Dermis microvascular lymphatic vessel endothelial cell (primary cell): ENCODE data around the gene MIEF1. TPM values are rescaled to one million over a fixed set of nuclear protein-coding genes. Genes with fewer than 3 reads are reported as not detected.

Experiments
- DNase-seq, 2 donors: peaks; one replicate each; pipeline versions ENCODE4 v3.0.0 to v3.0.0-alpha.2; 2010; ENCODE audit warnings: low read depth in 2 of 2
- total RNA-seq: library from RNA; depleted of rRNA; stranded (reverse); fragments of >200 nt; gene quantifications from 2 replicates; pipeline ENCODE4 v1.2.1, GENCODE V29; 2014

MIEF1 gene
- total RNA-seq, 1 donor from 2014 or later: 11.8 TPM

DNA sequence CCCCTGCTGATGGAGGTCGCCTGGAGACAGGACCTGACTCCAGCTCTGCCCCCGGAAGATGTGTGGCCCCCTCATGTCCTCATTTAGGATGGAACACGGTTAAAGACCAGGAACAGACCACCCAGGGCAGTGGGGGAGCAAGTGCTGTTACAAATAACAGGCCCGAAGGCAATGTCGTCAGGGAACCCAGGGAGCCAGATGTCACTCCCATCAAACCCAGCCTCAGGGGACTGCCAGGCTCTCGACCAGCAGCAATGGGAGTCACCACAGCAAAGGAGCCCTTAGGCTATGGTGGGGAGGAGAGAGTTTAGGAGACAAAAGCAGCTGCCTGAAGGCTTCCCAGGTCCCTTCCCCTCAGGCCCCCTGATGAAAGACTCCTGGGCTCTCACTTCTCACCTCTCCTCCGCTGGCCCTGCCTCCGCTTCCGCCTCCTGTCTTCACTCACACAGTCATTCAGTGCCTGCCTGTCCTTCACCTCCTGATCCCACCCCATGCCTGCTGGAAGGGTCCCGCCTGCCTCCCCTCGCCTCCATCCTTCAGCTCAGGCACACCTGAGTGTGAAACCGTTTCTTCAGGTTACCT is 26.1 kb downstream of the MIEF1 start:
- DNase-seq: no peak

GRCh38 chr22:39528681-39529486 is 26.8 kb downstream of the MIEF1 start:
- DNase-seq: peak; percentile 90 to 94

DNA sequence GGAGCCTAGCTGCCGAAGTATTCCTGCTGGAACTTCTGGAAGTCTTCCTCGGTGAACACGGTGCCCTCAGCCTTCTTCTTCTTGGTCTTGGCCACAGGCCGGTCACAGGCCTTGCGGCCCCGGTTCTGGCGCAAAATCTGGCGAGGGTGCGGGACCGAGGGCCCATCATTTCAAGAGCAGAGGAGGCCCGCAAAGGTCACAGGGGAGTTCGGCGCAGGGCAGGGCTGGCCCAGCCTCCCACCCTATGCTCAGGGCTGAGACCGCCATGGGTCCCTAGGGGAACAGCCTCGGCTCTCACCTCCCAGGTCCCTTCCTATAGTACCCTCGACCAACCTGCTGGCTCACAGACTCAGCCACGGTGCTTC is 27.4 kb downstream of the MIEF1 start:
- no peak for DNase-seq

DNA sequence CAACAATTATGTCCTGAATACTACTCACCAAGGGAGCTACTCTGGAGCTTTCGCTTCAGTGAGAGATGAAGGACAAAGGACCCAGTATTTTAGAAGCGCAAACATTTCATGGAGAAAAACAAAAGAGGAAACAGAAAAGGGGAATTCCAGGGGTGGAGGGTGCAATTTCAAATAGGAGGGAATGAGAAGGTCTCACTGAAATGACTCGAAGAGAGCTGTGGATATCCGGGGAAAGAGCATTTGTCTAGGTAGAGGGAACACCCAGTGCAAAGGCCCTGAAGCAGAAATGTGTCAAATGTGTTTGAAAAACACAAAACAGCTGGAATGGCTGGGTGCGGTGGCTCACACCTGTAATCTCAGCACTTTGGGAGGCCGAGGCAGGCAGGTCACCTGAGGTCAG is 28.0 kb downstream of the MIEF1 start:
- no peak for DNase-seq

DNA sequence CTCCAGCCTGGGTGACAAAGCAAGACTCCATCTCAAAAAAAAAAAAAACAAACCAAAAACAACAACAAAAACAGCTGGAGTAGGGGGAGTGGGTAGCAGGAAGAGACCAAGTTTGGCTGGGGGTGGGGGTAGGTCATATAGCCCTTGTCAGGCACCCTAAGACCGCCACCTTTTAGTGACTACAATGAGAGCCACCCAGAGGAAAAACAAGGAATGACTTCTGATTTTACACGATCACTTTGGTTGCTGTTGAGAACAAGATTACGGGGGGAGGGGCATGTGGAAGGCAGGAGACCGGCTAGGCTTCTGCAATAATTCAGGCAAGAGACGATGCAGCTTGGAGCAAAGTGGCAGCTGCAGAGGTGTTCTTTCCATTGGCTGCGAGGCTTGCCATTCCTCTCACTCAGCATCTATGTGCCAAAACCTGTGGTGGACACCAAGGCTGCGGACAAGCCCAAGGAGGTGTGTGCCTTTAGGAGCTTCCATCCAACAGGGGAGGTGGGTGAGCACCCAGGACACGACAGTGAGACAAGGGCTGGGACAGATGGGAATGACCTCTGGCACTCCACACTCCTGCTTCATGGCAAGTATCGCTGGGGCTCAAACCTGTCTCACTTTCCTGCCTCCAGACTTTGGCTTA is 28.7 kb downstream of the MIEF1 start:
- DNase-seq: no peak

DNA sequence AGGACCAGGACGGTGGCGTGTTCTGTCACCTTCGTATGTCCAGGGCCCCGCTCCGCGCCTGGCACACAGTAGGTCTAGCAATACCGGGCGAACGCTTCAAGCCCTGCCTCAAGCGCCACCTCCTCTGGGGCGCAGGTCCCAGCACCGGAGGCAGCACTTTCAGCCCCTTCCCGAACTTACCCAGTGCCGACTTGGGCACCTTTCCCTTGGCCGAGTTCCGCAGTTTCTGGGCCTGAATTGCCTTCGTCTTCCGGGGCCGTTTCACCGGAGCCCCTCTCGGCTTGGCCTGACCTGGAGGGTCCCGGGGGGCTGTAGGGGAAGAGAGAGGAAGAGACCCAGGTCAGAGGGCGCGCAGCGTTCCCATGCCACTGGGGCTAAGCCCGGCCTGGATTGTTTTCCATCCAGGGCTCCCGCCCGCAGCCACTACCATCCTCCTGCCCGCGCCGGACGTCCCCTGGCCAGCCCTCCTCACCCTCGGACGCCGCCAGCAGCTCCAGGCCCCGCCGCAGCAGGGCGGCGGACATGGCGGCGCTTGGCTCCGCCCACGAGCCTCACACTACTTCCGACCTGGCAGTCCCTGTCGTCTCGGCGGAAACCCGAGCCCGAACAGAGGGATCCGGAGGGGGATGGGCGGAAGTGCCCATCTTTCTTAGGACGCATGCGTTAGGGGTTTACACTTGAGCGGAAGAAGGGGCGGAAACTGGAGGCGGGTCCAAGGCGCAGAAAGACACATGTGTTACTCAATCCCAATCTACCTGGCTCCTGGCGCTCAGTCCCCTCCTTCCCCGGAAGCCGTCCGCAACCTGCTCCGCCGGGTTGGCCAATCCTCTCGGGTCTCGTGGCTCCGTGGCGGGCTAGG is 30.4 kb downstream of the MIEF1 start, which contains the start of gene RPS19BP1:
RPS19BP1 (minus strand) TSS at position 534 of the 859 bp plus-strand sequence; CDS start at position 524, 10 bp downstream.
- peak; percentile 81 to 97 for DNase-seq

GRCh38 chr22:39534092-39534506 is 32.0 kb downstream of the MIEF1 start:
- DNase-seq: no peak

GRCh38 chr22:39534591-39535356 is 32.7 kb downstream of the MIEF1 start:
- DNase-seq: peak in 1 of 2 donors; percentile 71

GRCh38 chr22:39535357-39535725 is 33.3 kb downstream of the MIEF1 start:
- no peak for DNase-seq

GRCh38 chr22:39535831-39536449 is 33.9 kb downstream of the MIEF1 start:
- DNase-seq: no peak

DNA sequence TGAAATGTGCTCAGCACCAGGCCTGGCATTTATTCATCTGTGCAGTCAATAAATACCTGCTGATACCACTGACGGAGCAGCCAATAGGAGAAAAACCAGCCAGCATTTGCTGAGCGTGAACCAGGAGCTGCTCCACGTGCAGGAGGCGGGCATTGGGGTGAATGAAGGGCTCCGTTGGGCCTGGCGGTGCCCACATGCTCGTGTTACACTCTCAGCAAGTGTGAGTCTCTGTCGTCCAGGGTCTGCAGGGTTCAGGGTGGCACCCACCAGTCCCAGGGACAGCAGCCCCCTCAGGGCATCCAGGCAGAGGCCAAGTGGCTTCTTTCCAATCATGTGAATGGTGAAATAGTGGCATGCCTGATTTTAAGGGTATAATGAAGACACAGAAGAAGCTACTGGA is 34.6 kb downstream of the MIEF1 start:
- DNase-seq: no peak

GRCh38 chr22:39537975-39538374 is 35.9 kb downstream of the MIEF1 start:
- DNase-seq: no peak

- no peak for DNase-seq
Measured at GRCh38 chr22:39543095-39543494, 41.0 kb downstream of the MIEF1 start.

- peak in 1 of 2 donors; percentile 46 for DNase-seq
Measured at GRCh38 chr22:39545386-39546365, 43.6 kb downstream of the MIEF1 start.

DNA sequence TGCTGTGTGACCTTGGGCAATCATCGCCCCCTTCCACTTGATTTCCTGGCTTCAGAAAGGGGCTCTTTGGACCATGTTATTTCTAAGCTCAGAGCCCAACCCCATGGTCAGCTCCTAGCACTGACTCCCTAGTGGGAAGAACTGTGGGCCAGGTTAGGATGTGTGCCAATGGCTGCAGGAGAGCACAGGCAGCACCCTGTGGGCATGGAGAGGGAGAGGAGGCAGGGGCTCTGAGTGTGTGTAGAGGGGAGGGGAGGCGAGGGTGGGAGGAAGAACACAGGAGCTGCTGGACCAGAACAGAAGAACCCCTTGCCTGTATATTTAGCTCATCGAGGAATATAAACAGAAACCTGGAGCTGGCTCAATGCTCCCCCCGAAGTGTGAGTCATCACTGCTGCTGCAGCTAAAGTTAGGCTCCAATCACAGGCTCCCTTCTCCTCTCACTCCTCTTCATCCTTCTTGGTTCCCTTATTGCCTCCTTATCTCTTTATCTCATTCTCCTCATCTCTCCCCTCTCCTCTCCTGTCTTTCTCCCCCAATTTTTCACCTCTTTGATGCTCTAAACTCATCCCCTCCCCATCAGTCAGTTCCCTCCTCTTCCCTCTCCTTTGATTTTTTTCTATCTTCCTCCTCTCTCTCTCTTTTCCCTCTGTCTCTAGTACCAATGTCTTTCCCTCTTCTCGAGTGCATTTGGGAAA is 44.9 kb downstream of the MIEF1 start:
- DNase-seq: no peak

DNA sequence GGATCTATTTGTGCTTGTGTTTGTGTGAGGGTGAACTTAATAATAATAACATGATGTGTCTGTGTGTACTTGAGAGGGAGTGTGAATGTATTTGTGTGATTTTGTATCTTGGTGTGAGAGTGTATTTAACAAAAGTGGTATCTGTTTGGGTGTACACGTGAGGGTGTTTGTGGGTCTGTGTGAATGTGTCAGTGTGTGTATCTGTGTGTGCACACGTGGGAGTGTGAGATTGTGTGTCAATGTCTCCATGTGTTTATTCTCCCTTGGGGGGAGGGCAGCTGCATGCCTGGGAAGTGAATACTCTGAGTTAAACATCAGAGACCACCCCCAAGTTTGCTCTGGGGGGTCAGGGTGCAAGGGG is 45.5 kb downstream of the MIEF1 start:
- DNase-seq: no peak

DNA sequence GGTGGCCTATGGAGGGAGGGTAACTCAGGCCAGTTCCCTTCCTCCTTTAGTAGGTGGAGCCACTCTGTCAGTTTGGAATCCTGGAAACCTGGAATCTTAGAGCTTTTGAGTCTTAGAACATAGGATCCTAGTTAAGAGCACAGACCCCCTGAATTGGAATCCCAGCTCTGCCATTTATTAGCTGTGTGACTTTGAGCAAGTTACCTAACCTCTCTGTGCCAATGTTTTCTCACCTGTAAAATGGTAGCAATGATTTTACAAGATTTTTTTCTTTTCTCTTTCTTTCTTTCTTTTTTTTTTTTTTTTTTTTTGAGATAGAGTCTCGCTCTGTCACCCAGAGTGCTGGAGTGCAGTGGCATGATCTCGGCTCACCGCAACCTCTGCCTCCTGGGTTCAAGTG is 51.3 kb downstream of the MIEF1 start:
- no peak for DNase-seq

- DNase-seq: no peak
Measured at GRCh38 chr22:39554151-39554550, 52.1 kb downstream of the MIEF1 start.
